Endothelial cell of umbilical vein (primary cell): Measurements from ENCODE around the gene SMTNL2. TPM values are rescaled to one million over a fixed set of nuclear protein-coding genes. Genes with fewer than 3 reads are reported as not detected.

Experiments
- BruUV-seq: library from RNA; stranded (reverse); fragments of 400-500 nt; replicated peaks from 2 replicates; lab custom pipeline; 2021; lab: Mats Ljungman, UMichigan
- CTCF ChIA-PET: fragments of 300-600, 350-600 bp; sonication (Branson Sonifier 250); formaldehyde crosslinking; loops from one replicate; lab custom pipeline; 2021; ENCODE audit warnings: antibody characterized with exemption, inconsistent platforms; lab: Charles Lee
- POLR2A ChIA-PET: fragments of 300-600, 350-600 bp; sonication (Branson Sonifier 250); formaldehyde crosslinking; loops from one replicate; lab custom pipeline; 2021; ENCODE audit warnings: antibody characterized with exemption, inconsistent platforms; lab: Charles Lee
- DNase-seq: peaks from one replicate; pipeline ENCODE4 v3.0.0-alpha.2; 2011; ENCODE audit warnings: low read depth, low spot score
- FAIRE-seq: peaks from 2 replicates; lab custom pipeline; 2011; peaks lifted over from hg19 to GRCh38; lab: Jason Lieb, UNC
- H2AFZ ChIP-seq: 2 replicates; pipeline ENCODE4 v1.6.0; 2012; ENCODE audit warnings: low read depth, low read length, control low read depth, inconsistent platforms
- H3K27ac ChIP-seq: 2 replicates; pipeline ENCODE4 v1.5.1; 2011; ENCODE audit warnings: low read depth, mild to moderate bottlenecking, control low read depth, low read length, moderate library complexity; ENCODE audit not compliant: insufficient read depth
- H3K27me3 ChIP-seq, 2 experiments: 2 replicates each; pipeline versions ENCODE4 v1.6.0 to v1.6.1; 2011; ENCODE audit warnings: low read length in 2 of 2, mixed read lengths in 1 of 2; ENCODE audit not compliant: control insufficient read depth in 2 of 2, insufficient read depth in 2 of 2
- H3K36me3 ChIP-seq, 2 experiments: 2 replicates in 1 of 2; 3 replicates in 1 of 2; pipeline ENCODE4 v1.5.1; 2011; ENCODE audit warnings: low read length in 2 of 2, mild to moderate bottlenecking in 1 of 2, moderate library complexity in 1 of 2; ENCODE audit not compliant: control insufficient read depth in 2 of 2, insufficient read depth in 2 of 2; ENCODE audit errors: extremely low read depth in 1 of 2
- H3K4me1 ChIP-seq: 3 replicates; pipeline ENCODE4 v1.5.1; 2011; ENCODE audit warnings: mild to moderate bottlenecking, low read length; ENCODE audit not compliant: control insufficient read depth, insufficient read depth; ENCODE audit errors: extremely low read depth
- H3K4me2 ChIP-seq: 2 replicates; pipeline ENCODE4 v1.6.1; 2011; ENCODE audit warnings: low read length, control low read depth, mixed read lengths; ENCODE audit not compliant: insufficient read depth
- H3K4me3 ChIP-seq, 3 experiments: fragments of 200-600 bp in 1 of 3; sonication (generic), shearing (Covaris generic) in 1 of 3; replicated peaks in 1 of 3; 2 replicates each; pipeline ENCODE4 v1.5.1; 2011 to 2016; ENCODE audit warnings: control low read depth in 3 of 3, low read length in 3 of 3, mild to moderate bottlenecking in 2 of 3, inconsistent platforms in 1 of 3, low read depth in 1 of 3, moderate library complexity in 1 of 3; ENCODE audit not compliant: insufficient read depth in 1 of 3
- H3K79me2 ChIP-seq: 2 replicates; pipeline ENCODE4 v1.6.0; 2012; ENCODE audit warnings: low read length, inconsistent platforms; ENCODE audit not compliant: control insufficient read depth, insufficient read depth
- H3K9ac ChIP-seq: replicated peaks from 2 replicates; pipeline ENCODE3; 2011; ENCODE audit warnings: low read length, control low read depth; ENCODE audit not compliant: insufficient read depth; ENCODE audit errors: extremely low read depth
- H3K9me1 ChIP-seq: replicated peaks from 3 replicates; pipeline ENCODE4 v1.6.0; 2011; ENCODE audit warnings: mild to moderate bottlenecking, low read length; ENCODE audit not compliant: control insufficient read depth, insufficient read depth; ENCODE audit errors: extremely low read depth
- H3K9me3 ChIP-seq: replicated peaks from 2 replicates; pipeline ENCODE4 v1.5.1; 2012; ENCODE audit warnings: low read length, inconsistent platforms; ENCODE audit not compliant: control insufficient read depth, insufficient read depth
- H4K20me1 ChIP-seq: replicated peaks from 2 replicates; pipeline ENCODE3; 2011; ENCODE audit warnings: mild to moderate bottlenecking, low read length; ENCODE audit not compliant: control insufficient read depth, insufficient read depth; ENCODE audit errors: extremely low read depth
- CTCF ChIP-seq, 2 donors: IDR thresholded peaks; 1 replicate in 1 of 2; 2 replicates in 1 of 2; pipeline ENCODE4 v1.5.1; 2011; ENCODE audit warnings: low read length in 2 of 2, mild to moderate bottlenecking in 2 of 2, moderate library complexity in 2 of 2, control low read depth in 1 of 2, inconsistent platforms in 1 of 2, low read depth in 1 of 2; ENCODE audit not compliant: insufficient read depth in 1 of 2; ENCODE audit errors: extremely low read depth in 1 of 2
- EZH2 ChIP-seq: IDR thresholded peaks from 2 replicates; pipeline ENCODE4 v1.6.1; 2012; ENCODE audit warnings: borderline replicate concordance, low read depth, mild to moderate bottlenecking, moderate library complexity, low read length, inconsistent platforms; ENCODE audit not compliant: severe bottlenecking
- FOS ChIP-seq: IDR thresholded peaks from 2 replicates; pipeline ENCODE4 v1.6.1; 2011; ENCODE audit warnings: mild to moderate bottlenecking, low read length, moderate library complexity, borderline replicate concordance; ENCODE audit not compliant: insufficient read depth
- GATA2 ChIP-seq: IDR thresholded peaks from 2 replicates; pipeline ENCODE4 v1.7.0; 2011; ENCODE audit warnings: low read depth, mild to moderate bottlenecking, moderate library complexity, mixed read lengths, low read length; ENCODE audit not compliant: insufficient read length, insufficient read depth
- JUN ChIP-seq: IDR thresholded peaks from 2 replicates; pipeline ENCODE4 v1.6.1; 2011; ENCODE audit warnings: borderline replicate concordance, low read depth; ENCODE audit not compliant: insufficient read length, insufficient read depth
- MAX ChIP-seq: IDR thresholded peaks from 2 replicates; pipeline ENCODE4 v1.6.1; 2011; ENCODE audit not compliant: insufficient read depth, insufficient read length
- MYC ChIP-seq: IDR thresholded peaks from one replicate; pipeline ENCODE4 v1.6.1; 2011; ENCODE audit warnings: mild to moderate bottlenecking, low read depth, low read length
- POLR2A ChIP-seq: IDR thresholded peaks from 2 replicates; pipeline ENCODE4 v1.6.1; 2012; ENCODE audit warnings: low read depth, mild to moderate bottlenecking, control low read depth, low read length
- POLR2AphosphoS5 ChIP-seq: IDR thresholded peaks from 2 replicates; pipeline ENCODE4 v1.6.1; 2012; ENCODE audit warnings: low read depth, mild to moderate bottlenecking, control low read depth, low read length, moderate library complexity; ENCODE audit not compliant: insufficient read depth
- dilution Hi-C: fragments of 300-500 bp; cut with MboI; formaldehyde crosslinking; loops from one replicate; pipeline ENCODE4 v1.15.0; 2019; ENCODE audit warnings: low sequenced_read_pairs; ENCODE audit not compliant: extremely low pct_ligation_motif_present
- intact Hi-C: fragments of 100-400 bp; cut with micrococcal nuclease; formaldehyde crosslinking; loops from one replicate; pipeline ENCODE4 v1.10.0; 2022
- polyA plus RNA-seq, 4 experiments: library from polyadenylated mRNA; depleted of rRNA in 3 of 4; stranded (reverse) in 3 of 4; unstranded in 1 of 4; fragments of >200 nt; gene quantifications; 2 replicates each; pipeline versions ENCODE4 v1.2.1 to v1.2.3, GENCODE V29; 2011 to 2012; ENCODE audit warnings: missing spikeins in 1 of 4
- total RNA-seq: library from RNA; stranded (reverse); gene quantifications from 2 replicates; pipeline ENCODE4 v1.2.3, GENCODE V29; 2021

SMTNL2 gene
- total and polyA plus RNA-seq, 2 donors (not counting 3 experiments of a cell fraction or from before 2014, with no cell fraction given) = not detected

GRCh38 chr17:4542003-4542725, 42.2 kb upstream of the SMTNL2 start:
- Histone ChIP-seq H3K4me1 (peaks cover 33% of the 10 kb centered on the region), H3K36me3 (peaks cover 7 to 36% of the 10 kb centered on the region in 2 experiments), H3K9ac (no peak overlapping the region), H3K4me3 (no peak overlapping the region), H3K79me2 (no peaks in the 10 kb centered on the region), H2AFZ (no peak overlapping the region), H3K27ac (no peak overlapping the region), H3K9me3 (no peaks in the 10 kb centered on the region), H3K4me2 (no peak overlapping the region), H4K20me1 (no peaks in the 10 kb centered on the region), H3K9me1 (no peaks in the 10 kb centered on the region), H3K27me3 (no peaks in the 10 kb centered on the region)
- intact Hi-C loops (no loop called here), dilution Hi-C loops (no loop called here)
- no peak for TF ChIP-seq FOS
- no peak for TF ChIP-seq JUN
- TF ChIP-seq MYC = no peak
- TF ChIP-seq POLR2A = no peak
- no peak for TF ChIP-seq MAX
- no peak for TF ChIP-seq GATA2
- no peak for TF ChIP-seq POLR2AphosphoS5
- no peak for TF ChIP-seq EZH2
- no peak for TF ChIP-seq CTCF (IDR thresholded peaks at IDR 0.05; ENCODE audit: extremely low read depth in 1 of 2, insufficient read depth in 1 of 2, low read depth in 1 of 2, low read length in 2 of 2)
- ChIA-PET POLR2A (no interaction called here), CTCF (interaction anchor here (1.0 to 6.7 kb wide), 4 partner anchors 25 to 121 kb away, joined by 3 to 31 read pairs (median 12); partner anchors contain the start of gene SPNS2)
- FAIRE-seq = no peak
- BruUV-seq = no TSS peak
- DNase-seq = no peak
